ENCODE data around the gene NOL9.

Gene NOL9

DNA sequence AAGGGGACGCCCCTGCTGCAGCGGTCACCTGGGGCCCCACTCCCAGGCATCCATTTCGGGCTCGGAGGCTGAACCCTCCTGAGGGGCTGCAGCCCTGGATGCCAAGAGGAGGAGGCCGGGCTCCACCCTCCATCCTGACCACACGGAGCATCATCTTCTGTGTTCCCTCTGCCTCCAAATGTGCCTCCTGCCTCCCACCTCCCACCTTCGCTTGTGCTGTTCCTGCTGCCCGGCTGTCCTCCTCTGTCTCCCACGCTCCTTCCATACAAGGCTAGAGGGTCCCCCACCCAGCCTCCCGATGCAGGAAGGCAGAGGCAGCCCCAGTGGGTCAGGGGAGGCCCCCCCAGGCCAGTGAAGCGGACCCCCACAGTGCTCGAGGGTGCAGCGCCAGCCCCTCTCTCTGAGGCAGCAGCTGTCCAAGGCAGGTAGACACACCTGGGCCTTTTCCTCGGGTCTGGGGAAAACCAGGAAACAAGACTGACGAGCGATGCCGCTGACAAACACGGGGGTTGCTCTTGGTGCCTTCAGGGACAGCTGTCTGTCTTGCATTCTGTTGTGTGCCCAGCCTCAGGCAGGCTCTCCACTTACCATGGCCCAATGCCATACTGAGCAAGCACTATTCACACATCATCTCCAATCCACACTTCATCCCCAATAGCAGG is 46.0 kb downstream of the NOL9 start:
- H3K36me3 ChIP-seq (replicated peaks; ENCODE audit: low read depth, low read length): no peaks in the 10 kb centered on the region
- no peak overlapping the region for H3K9ac ChIP-seq (ENCODE audit: low read length)
- no peaks in the 10 kb centered on the region for H3K79me2 ChIP-seq (ENCODE audit: low read length)
- no peaks in the 10 kb centered on the region for H3K9me3 ChIP-seq (ENCODE audit: insufficient read depth, low read length)
- no peaks in the 10 kb centered on the region for H4K20me1 ChIP-seq (ENCODE audit: insufficient read depth, low read length)
- peaks cover 4% of the 10 kb centered on the region for H3K4me1 ChIP-seq (ENCODE audit: low read length)
- H2AFZ ChIP-seq (ENCODE audit: low read depth, low read length): no peak overlapping the region
- no peaks in the 10 kb centered on the region for H3K27me3 ChIP-seq (ENCODE audit: low read depth, low read length)
- H3K4me2 ChIP-seq (ENCODE audit: low read length): no peak overlapping the region
- H3K4me3 ChIP-seq (ENCODE audit: low read length): no peak overlapping the region
- H3K27ac ChIP-seq (ENCODE audit: low read length): no peak overlapping the region
- TF ChIP-seq, protein P1, sequence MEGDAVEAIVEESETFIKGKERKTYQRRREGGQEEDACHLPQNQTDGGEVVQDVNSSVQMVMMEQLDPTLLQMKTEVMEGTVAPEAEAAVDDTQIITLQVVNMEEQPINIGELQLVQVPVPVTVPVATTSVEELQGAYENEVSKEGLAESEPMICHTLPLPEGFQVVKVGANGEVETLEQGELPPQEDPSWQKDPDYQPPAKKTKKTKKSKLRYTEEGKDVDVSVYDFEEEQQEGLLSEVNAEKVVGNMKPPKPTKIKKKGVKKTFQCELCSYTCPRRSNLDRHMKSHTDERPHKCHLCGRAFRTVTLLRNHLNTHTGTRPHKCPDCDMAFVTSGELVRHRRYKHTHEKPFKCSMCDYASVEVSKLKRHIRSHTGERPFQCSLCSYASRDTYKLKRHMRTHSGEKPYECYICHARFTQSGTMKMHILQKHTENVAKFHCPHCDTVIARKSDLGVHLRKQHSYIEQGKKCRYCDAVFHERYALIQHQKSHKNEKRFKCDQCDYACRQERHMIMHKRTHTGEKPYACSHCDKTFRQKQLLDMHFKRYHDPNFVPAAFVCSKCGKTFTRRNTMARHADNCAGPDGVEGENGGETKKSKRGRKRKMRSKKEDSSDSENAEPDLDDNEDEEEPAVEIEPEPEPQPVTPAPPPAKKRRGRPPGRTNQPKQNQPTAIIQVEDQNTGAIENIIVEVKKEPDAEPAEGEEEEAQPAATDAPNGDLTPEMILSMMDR (IDR thresholded peaks at IDR 0.05; ENCODE audit: low read depth, low read length): no peak
- TF ChIP-seq EZH2phosphoT487 (IDR thresholded peaks at IDR 0.05; ENCODE audit: low read depth): no peak

- Histone ChIP-seq H3K9ac (ENCODE audit: low read length) (no peak overlapping the region), H3K27ac (ENCODE audit: low read length) (no peak overlapping the region), H3K4me2 (ENCODE audit: low read length) (no peak overlapping the region), H2AFZ (ENCODE audit: low read depth, low read length) (no peak overlapping the region), H3K79me2 (ENCODE audit: low read length) (no peaks in the 10 kb centered on the region), H3K36me3 (replicated peaks; ENCODE audit: low read depth, low read length) (no peaks in the 10 kb centered on the region), H4K20me1 (ENCODE audit: insufficient read depth, low read length) (no peaks in the 10 kb centered on the region), H3K4me3 (ENCODE audit: low read length) (no peak overlapping the region), H3K9me3 (ENCODE audit: insufficient read depth, low read length) (no peaks in the 10 kb centered on the region), H3K27me3 (ENCODE audit: low read depth, low read length) (no peaks in the 10 kb centered on the region), H3K4me1 (ENCODE audit: low read length) (no peaks in the 10 kb centered on the region)
- no peak for TF ChIP-seq EZH2phosphoT487 (IDR thresholded peaks at IDR 0.05; ENCODE audit: low read depth)
- TF ChIP-seq, protein P1 (IDR thresholded peaks at IDR 0.05; ENCODE audit: low read depth, low read length): no peak
These were observed 46.8 kb downstream of the NOL9 start for GRCh38 chr1:6507461-6507911.

- H3K36me3 ChIP-seq (replicated peaks; ENCODE audit: low read depth, low read length): no peaks in the 10 kb centered on the region
- H3K27me3 ChIP-seq (ENCODE audit: low read depth, low read length): no peaks in the 10 kb centered on the region
- H3K4me1 ChIP-seq (ENCODE audit: low read length): no peaks in the 10 kb centered on the region
- H4K20me1 ChIP-seq (ENCODE audit: insufficient read depth, low read length): no peaks in the 10 kb centered on the region
- H3K9me3 ChIP-seq (ENCODE audit: insufficient read depth, low read length): no peaks in the 10 kb centered on the region
- no peaks in the 10 kb centered on the region for H3K79me2 ChIP-seq (ENCODE audit: low read length)
- no peak overlapping the region for H3K9ac ChIP-seq (ENCODE audit: low read length)
- H2AFZ ChIP-seq (ENCODE audit: low read depth, low read length): no peak overlapping the region
- no peak overlapping the region for H3K27ac ChIP-seq (ENCODE audit: low read length)
- TF ChIP-seq, protein P1 (IDR thresholded peaks at IDR 0.05; ENCODE audit: low read depth, low read length): no peak
- TF ChIP-seq EZH2phosphoT487 (IDR thresholded peaks at IDR 0.05; ENCODE audit: low read depth): no peak
- H3K4me3 ChIP-seq (ENCODE audit: low read length): no peak overlapping the region
- no peak overlapping the region for H3K4me2 ChIP-seq (ENCODE audit: low read length)
These were observed 47.3 kb downstream of the NOL9 start for GRCh38 chr1:6507037-6507428.

DNA sequence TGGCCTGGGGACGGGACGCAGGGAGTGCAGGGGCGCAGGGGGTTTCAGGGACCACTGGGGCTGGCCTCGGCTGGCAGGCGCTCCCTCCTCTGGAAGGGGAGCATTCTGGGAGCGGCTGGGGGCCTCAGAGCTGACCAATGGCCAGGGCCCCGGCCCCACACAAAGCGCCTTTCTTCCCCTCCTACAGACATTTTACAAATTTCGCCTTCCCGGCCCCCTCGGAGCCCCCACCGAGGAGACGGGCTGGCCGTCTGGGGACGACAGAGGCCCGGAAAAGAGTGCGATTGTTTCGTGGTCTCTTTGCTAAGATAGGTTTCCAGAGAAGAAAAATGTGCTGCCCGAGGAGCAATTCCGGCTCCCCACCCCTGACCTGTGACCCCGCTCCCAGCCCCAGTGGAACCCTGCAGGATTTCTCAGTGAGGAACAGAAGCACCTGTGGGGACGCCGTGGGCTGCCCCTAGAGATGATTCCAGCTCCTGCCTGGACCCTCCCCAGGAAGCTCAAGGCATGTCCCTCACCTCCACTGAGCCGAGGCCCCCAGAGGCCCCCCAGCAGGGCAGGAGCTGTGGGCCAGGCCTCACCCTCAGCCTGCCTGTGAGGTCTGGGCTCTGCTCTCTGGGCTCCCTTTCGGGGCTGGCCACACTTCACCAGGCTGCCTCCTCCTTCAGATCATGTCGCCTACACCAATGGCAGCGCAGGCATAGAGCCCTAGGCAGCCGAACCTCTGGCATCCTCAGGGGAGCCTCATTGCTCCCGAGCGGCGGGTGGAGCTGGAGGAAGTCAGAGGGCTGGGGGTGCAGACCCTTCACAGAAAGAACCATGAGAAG is 47.9 kb downstream of the NOL9 start:
- H3K4me1 ChIP-seq (ENCODE audit: low read length): no peaks in the 10 kb centered on the region
- no peaks in the 10 kb centered on the region for H4K20me1 ChIP-seq (ENCODE audit: insufficient read depth, low read length)
- TF ChIP-seq, protein P1 (IDR thresholded peaks at IDR 0.05; ENCODE audit: low read depth, low read length): no peak
- TF ChIP-seq EZH2phosphoT487 (IDR thresholded peaks at IDR 0.05; ENCODE audit: low read depth): no peak
- H2AFZ ChIP-seq (ENCODE audit: low read depth, low read length): no peak overlapping the region
- H3K36me3 ChIP-seq (replicated peaks; ENCODE audit: low read depth, low read length): no peaks in the 10 kb centered on the region
- no peak overlapping the region for H3K9ac ChIP-seq (ENCODE audit: low read length)
- H3K9me3 ChIP-seq (ENCODE audit: insufficient read depth, low read length): no peaks in the 10 kb centered on the region
- no peak overlapping the region for H3K27ac ChIP-seq (ENCODE audit: low read length)
- no peak overlapping the region for H3K4me2 ChIP-seq (ENCODE audit: low read length)
- H3K27me3 ChIP-seq (ENCODE audit: low read depth, low read length): no peaks in the 10 kb centered on the region
- no peaks in the 10 kb centered on the region for H3K79me2 ChIP-seq (ENCODE audit: low read length)
- no peak overlapping the region for H3K4me3 ChIP-seq (ENCODE audit: low read length)
